Erythroblast (primary cell): ENCODE data around the gene RBM17.

Experiments
- GATA1 ChIP-seq: IDR thresholded peaks from 2 replicates; pipeline ENCODE4 v1.6.1; 2011; ENCODE audit warnings: low read depth, mild to moderate bottlenecking, control low read depth, low read length, moderate library complexity
- POLR2A ChIP-seq: IDR thresholded peaks from 2 replicates; pipeline ENCODE4 v1.6.1; 2011; ENCODE audit warnings: mild to moderate bottlenecking, low read length

- no peak for TF ChIP-seq POLR2A
- TF ChIP-seq GATA1: no peak
These were observed 44.0 kb upstream of the RBM17 start for GRCh38 chr10:6044751-6045313.
